Mesenchymal stem cell (in vitro differentiated cells and primary cell): ENCODE results near the gene SMURF2.

ENCODE experiments used
- DNase-seq: peaks from one replicate; pipeline ENCODE4 v3.0.0-alpha.2; 2013
- H2AFZ ChIP-seq: one replicate; pipeline ENCODE4 v1.6.1; 2013; ENCODE audit warnings: low read depth, mild to moderate bottlenecking, control low read depth, inconsistent platforms, low read length, moderate library complexity
- H2AK5ac ChIP-seq: 2 replicates; pipeline ENCODE4 v1.6.1; 2013; ENCODE audit warnings: low read length, moderate library complexity, mild to moderate bottlenecking, inconsistent platforms; ENCODE audit not compliant: severe bottlenecking
- H2BK120ac ChIP-seq: one replicate; pipeline ENCODE4 v1.6.1; 2013; ENCODE audit warnings: low read depth, mild to moderate bottlenecking, inconsistent platforms, low read length, moderate library complexity
- H2BK12ac ChIP-seq, 2 experiments: one replicate each; pipeline ENCODE4 v1.6.1; 2013; ENCODE audit warnings: inconsistent platforms in 2 of 2, low read length in 2 of 2, mild to moderate bottlenecking in 2 of 2, moderate library complexity in 2 of 2, control low read depth in 1 of 2
- H2BK15ac ChIP-seq: one replicate; pipeline ENCODE4 v1.6.1; 2013; ENCODE audit warnings: mild to moderate bottlenecking, low read depth, inconsistent platforms; ENCODE audit not compliant: poor library complexity, severe bottlenecking
- H2BK5ac ChIP-seq: 2 replicates; pipeline ENCODE4 v1.6.1; 2013; ENCODE audit warnings: low read depth, mild to moderate bottlenecking, low read length, control low read depth, inconsistent platforms; ENCODE audit not compliant: poor library complexity, severe bottlenecking
- H3K14ac ChIP-seq, 2 experiments: one replicate each; pipeline ENCODE4 v1.6.1; 2013; ENCODE audit warnings: inconsistent platforms in 2 of 2, low read length in 2 of 2, control low read depth in 1 of 2, mild to moderate bottlenecking in 1 of 2, moderate library complexity in 1 of 2
- H3K18ac ChIP-seq, 2 experiments: one replicate each; pipeline ENCODE4 v1.6.1; 2013; ENCODE audit warnings: inconsistent platforms in 2 of 2, low read length in 2 of 2, control low read depth in 1 of 2, low read depth in 1 of 2, mild to moderate bottlenecking in 1 of 2
- H3K23ac ChIP-seq, 2 experiments: one replicate each; pipeline ENCODE4 v1.6.1; 2013; ENCODE audit warnings: inconsistent platforms in 2 of 2, low read length in 2 of 2, mild to moderate bottlenecking in 2 of 2, moderate library complexity in 2 of 2, control low read depth in 1 of 2
- H3K27ac ChIP-seq: 2 replicates; pipeline ENCODE4 v1.5.1; 2013; ENCODE audit warnings: mild to moderate bottlenecking, moderate library complexity, low read length, control low read depth, inconsistent platforms; ENCODE audit not compliant: poor library complexity, severe bottlenecking
- H3K27me3 ChIP-seq, 2 experiments: 2 replicates each; pipeline versions ENCODE4 v1.6.1 to v1.7.0; 2013; ENCODE audit warnings: low read length in 2 of 2, mild to moderate bottlenecking in 2 of 2, moderate library complexity in 2 of 2, control low read depth in 1 of 2, inconsistent platforms in 1 of 2; ENCODE audit not compliant: control insufficient read depth in 1 of 2, insufficient read depth in 1 of 2
- H3K36me3 ChIP-seq, 2 experiments: 2 replicates each; pipeline versions ENCODE4 v1.6.1 to v1.7.0; 2013; ENCODE audit warnings: low read length in 2 of 2, control low read depth in 1 of 2, inconsistent platforms in 1 of 2, low read depth in 1 of 2, mild to moderate bottlenecking in 1 of 2; ENCODE audit not compliant: insufficient read depth in 2 of 2, control insufficient read depth in 1 of 2
- H3K4ac ChIP-seq, 2 experiments: one replicate each; pipeline ENCODE4 v1.6.1; 2013; ENCODE audit warnings: inconsistent platforms in 2 of 2, low read length in 2 of 2, mild to moderate bottlenecking in 2 of 2, moderate library complexity in 2 of 2, control low read depth in 1 of 2, low read depth in 1 of 2
- H3K4me1 ChIP-seq: 2 replicates; pipeline ENCODE4 v1.6.1; 2013; ENCODE audit warnings: low read depth, low read length, control low read depth; ENCODE audit not compliant: control insufficient read depth, insufficient read depth
- H3K4me2 ChIP-seq: 2 replicates; pipeline ENCODE4 v1.6.1; 2013; ENCODE audit warnings: low read length, mild to moderate bottlenecking, inconsistent platforms; ENCODE audit not compliant: poor library complexity, severe bottlenecking
- H3K4me3 ChIP-seq, 2 experiments: 2 replicates each; pipeline versions ENCODE4 v1.5.1 to v1.7.0; 2013; ENCODE audit warnings: low read length in 2 of 2, mild to moderate bottlenecking in 2 of 2, control low read depth in 1 of 2, low read depth in 1 of 2; ENCODE audit not compliant: insufficient read depth in 1 of 2
- H3K79me1 ChIP-seq: replicated peaks from 2 replicates; pipeline ENCODE4 v1.6.1; 2013; ENCODE audit warnings: mild to moderate bottlenecking, control low read depth, low read length, inconsistent platforms; ENCODE audit not compliant: poor library complexity, severe bottlenecking
- H3K9ac ChIP-seq: 2 replicates; pipeline ENCODE4 v1.7.0; 2013; ENCODE audit warnings: mild to moderate bottlenecking, low read length, moderate library complexity
- H3K9me3 ChIP-seq: 2 replicates; pipeline ENCODE4 v1.7.0; 2013; ENCODE audit warnings: mild to moderate bottlenecking, low read length; ENCODE audit not compliant: control insufficient read depth
- H4K8ac ChIP-seq: one replicate; pipeline ENCODE4 v1.6.1; 2013; ENCODE audit warnings: inconsistent platforms, mild to moderate bottlenecking, low read length, moderate library complexity
- H4K91ac ChIP-seq: one replicate; pipeline ENCODE4 v1.6.1; 2013; ENCODE audit warnings: mild to moderate bottlenecking, low read length, inconsistent platforms
- WGBS: methylation state at CpG from one replicate; pipeline ENCODE4 v1.1.7; 2013; ENCODE audit warnings: mixed read lengths; 5-methylcytosine and 5-hydroxymethylcytosine counted together

The SMURF2 gene

DNA sequence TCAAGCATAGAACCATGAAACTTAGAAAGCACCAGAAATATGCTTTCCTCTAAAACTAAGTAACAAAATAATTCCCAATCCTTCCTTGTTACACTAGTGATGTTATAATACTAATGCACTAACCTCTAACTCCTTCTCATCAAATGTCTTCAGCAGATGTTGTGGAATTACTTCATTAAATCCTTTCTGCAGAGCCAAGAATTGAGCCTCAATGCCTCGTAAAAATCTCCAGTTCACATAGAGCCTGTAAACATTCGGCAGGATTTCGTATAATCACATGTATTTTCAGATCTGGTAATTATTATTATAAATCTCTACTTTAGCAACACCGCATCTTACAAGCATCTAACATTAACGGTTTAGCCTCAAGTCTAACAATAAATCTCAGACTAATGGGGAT, 110.6 kb downstream of the SMURF2 start:
- Histone ChIP-seq H4K8ac (no peak overlapping the region), H3K14ac (no peak overlapping the region), H3K79me1 (peaks cover 10% of the 10 kb centered on the region), H3K18ac (no peak overlapping the region), H3K27ac (no peak overlapping the region), H2AFZ (no peak overlapping the region), H3K4ac (no peak overlapping the region), H4K91ac (no peak overlapping the region), H2AK5ac (no peak overlapping the region), H3K23ac (no peak overlapping the region), H3K9ac (peak overlapping the region; percentile 24), H2BK5ac (no peak overlapping the region), H3K9me3 (no peaks in the 10 kb centered on the region), H3K36me3 (peaks cover 30 to 98% of the 10 kb centered on the region in 2 experiments), H2BK15ac (no peak overlapping the region), H2BK120ac (no peak overlapping the region), H3K4me3 (no peak overlapping the region), H2BK12ac (no peak overlapping the region), H3K27me3 (no peaks in the 10 kb centered on the region), H3K4me1 (no peaks in the 10 kb centered on the region), H3K4me2 (no peak overlapping the region)
- DNase-seq = no peak
- 100% methylated on average over 1 of the region's 5 CpGs for WGBS

DNA sequence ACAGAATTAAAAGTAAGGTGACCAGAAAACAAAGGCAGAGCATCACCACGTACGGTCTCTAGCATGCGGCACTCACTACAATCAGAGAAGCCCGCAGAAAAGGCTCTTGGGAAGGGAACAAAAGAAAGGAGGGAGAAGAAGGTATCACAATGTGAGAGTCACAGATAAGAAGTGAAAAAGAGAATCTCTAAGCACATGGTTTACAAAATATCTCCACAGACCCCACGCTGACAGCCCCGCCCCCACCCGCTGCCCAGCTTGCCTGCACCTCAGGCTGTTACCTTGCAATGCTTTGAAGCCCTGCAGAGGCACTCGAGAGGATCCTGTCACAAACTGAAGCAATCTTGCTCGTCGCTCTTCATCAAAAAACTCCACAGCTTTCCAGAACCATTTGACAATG, 114.8 kb downstream of the SMURF2 start:
- no peak overlapping the region for H2BK15ac ChIP-seq
- no peak overlapping the region for H3K4ac ChIP-seq
- H3K23ac ChIP-seq = no peak overlapping the region
- no peak overlapping the region for H4K91ac ChIP-seq
- H3K9ac ChIP-seq = no peak overlapping the region
- no peak overlapping the region for H3K14ac ChIP-seq
- peaks cover 27 to 99% of the 10 kb centered on the region in 2 experiments for H3K36me3 ChIP-seq
- H2AK5ac ChIP-seq = no peak overlapping the region
- no peak overlapping the region for H2AFZ ChIP-seq
- no peak overlapping the region for H2BK12ac ChIP-seq
- no peak overlapping the region for H3K4me2 ChIP-seq
- H3K4me3 ChIP-seq = no peak overlapping the region
- H4K8ac ChIP-seq = peak overlapping the region; percentile 23
- H3K18ac ChIP-seq = no peak overlapping the region
- 80% methylated on average over 10 of the region's 10 CpGs for WGBS
- no peaks in the 10 kb centered on the region for H3K4me1 ChIP-seq
- H3K27ac ChIP-seq = no peak overlapping the region
- no peaks in the 10 kb centered on the region for H3K9me3 ChIP-seq
- no peak for DNase-seq
- H2BK120ac ChIP-seq = no peak overlapping the region
- peaks cover 4% of the 10 kb centered on the region for H3K79me1 ChIP-seq
- H3K27me3 ChIP-seq = no peaks in the 10 kb centered on the region
- no peak overlapping the region for H2BK5ac ChIP-seq

DNA sequence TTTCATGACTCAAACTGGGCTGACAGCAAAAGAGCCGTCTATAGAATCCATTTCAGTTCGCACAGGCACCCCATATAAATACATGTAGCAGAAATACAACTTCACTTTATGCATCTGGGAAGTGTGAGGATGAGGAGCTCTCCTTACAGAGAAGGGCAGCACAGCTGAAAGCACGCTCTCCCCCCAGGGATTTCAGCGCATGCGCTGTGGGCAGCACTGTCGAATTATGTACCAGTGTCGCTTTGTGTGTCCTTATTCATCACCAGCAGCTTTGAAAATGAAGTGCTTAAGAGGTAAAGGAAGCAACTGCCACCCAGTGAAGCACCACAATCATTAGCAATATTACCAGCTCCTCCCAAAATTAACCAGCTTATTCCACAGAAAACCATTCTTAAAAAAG, 115.4 kb downstream of the SMURF2 start:
- Histone ChIP-seq H3K27me3 (no peaks in the 10 kb centered on the region), H3K4me1 (peaks cover 2% of the 10 kb centered on the region), H3K23ac (no peak overlapping the region), H3K4me2 (no peak overlapping the region), H2BK15ac (no peak overlapping the region), H2AK5ac (no peak overlapping the region), H3K36me3 (peaks cover 31 to 99% of the 10 kb centered on the region in 2 experiments), H3K18ac (no peak overlapping the region), H3K9ac (no peak overlapping the region), H3K79me1 (peaks cover 7% of the 10 kb centered on the region), H2BK12ac (no peak overlapping the region), H3K4me3 (no peak overlapping the region), H4K8ac (peak overlapping the region; percentile 23), H3K4ac (no peak overlapping the region), H2BK5ac (no peak overlapping the region), H3K27ac (no peak overlapping the region), H3K14ac (no peak overlapping the region), H4K91ac (no peak overlapping the region), H2BK120ac (peak overlapping the region; percentile 19), H2AFZ (no peak overlapping the region), H3K9me3 (no peaks in the 10 kb centered on the region)
- no peak for DNase-seq
- 100% methylated on average over 7 of the region's 7 CpGs for WGBS

DNA sequence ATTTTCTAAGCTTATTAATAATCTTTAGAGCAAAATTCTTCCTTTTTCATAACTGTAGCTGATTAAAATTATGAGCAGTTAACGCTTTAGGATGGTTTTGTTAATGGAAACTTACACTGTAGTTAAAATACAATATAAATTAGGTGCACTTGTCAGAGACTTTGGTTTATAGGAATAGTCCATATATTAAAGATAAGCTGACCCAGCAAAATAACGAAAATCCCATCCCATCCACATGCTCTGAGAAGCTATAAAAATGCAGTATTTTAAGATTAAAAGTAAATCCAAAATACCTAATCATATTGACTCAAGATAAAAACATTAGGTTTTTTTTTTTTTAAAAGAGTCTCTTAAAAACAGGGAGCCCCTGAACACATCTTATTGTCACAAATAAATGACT, 117.4 kb downstream of the SMURF2 start:
- H3K36me3 ChIP-seq = peaks cover 34 to 95% of the 10 kb centered on the region in 2 experiments
- no peak overlapping the region for H4K8ac ChIP-seq
- H3K27ac ChIP-seq = no peak overlapping the region
- H2BK12ac ChIP-seq = no peak overlapping the region
- no peak overlapping the region for H2AK5ac ChIP-seq
- H3K9ac ChIP-seq = no peak overlapping the region
- no peak overlapping the region for H3K18ac ChIP-seq
- H2BK120ac ChIP-seq = no peak overlapping the region
- H2BK15ac ChIP-seq = no peak overlapping the region
- no peak overlapping the region for H4K91ac ChIP-seq
- peaks cover 2% of the 10 kb centered on the region for H3K4me1 ChIP-seq
- no peaks in the 10 kb centered on the region for H3K27me3 ChIP-seq
- peaks cover 9% of the 10 kb centered on the region for H3K79me1 ChIP-seq
- H3K9me3 ChIP-seq = no peaks in the 10 kb centered on the region
- H3K4ac ChIP-seq = no peak overlapping the region
- no peak overlapping the region for H2AFZ ChIP-seq
- H3K4me2 ChIP-seq = no peak overlapping the region
- H3K4me3 ChIP-seq = no peak overlapping the region
- H3K14ac ChIP-seq = no peak overlapping the region
- no peak overlapping the region for H3K23ac ChIP-seq
- no peak overlapping the region for H2BK5ac ChIP-seq
- no CpG with 5 or more reads among the region's 2 CpGs for WGBS
- no peak for DNase-seq
